ENCODE measurements around the gene HEPH.
"Not testable (repeated sequence)": the region's sequence is repeated elsewhere in the genome, so short reads cannot be mapped to it uniquely, and the experiment has no call there.

Gene HEPH

DNA sequence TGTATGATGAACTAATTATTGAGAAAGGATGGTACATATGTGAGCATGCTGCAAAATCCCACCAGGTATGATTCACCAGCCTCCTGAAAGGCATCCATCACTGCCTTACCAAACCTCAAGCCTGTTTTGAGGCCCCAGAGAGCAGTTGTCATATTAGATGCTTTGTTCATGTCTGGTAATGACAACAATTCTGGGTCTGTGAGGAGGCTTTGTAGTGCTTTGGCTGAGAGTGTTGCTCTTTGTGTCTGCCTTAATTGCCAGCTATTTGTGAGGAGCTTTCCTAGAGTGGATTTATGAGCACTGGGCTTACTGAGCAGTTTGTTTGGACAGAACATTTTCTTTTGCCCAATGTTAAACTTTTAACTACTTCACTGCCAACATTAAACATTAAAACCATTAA is 69.2 kb downstream of the HEPH start:
- DNase-seq = no peak

DNA sequence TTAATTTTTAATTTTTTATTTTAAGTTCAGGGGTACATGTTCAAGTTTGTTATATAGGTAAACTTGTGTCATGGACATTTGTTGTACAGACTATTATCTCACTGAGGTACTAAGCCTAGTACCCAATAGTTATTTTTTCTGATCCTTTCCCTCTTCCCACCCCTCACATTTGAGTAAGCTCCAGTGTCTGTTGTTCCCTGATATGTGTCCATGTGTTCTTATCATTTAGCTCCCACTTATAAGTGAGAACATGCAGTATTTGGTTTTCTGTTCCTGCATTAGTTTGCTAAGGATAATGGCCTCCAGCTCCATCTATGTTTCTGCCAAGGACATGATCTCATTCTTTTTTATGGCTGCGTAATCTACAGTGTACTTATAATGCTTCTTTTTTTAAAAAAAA is 69.9 kb downstream of the HEPH start:
- DNase-seq = not testable (repeated sequence)

DNA sequence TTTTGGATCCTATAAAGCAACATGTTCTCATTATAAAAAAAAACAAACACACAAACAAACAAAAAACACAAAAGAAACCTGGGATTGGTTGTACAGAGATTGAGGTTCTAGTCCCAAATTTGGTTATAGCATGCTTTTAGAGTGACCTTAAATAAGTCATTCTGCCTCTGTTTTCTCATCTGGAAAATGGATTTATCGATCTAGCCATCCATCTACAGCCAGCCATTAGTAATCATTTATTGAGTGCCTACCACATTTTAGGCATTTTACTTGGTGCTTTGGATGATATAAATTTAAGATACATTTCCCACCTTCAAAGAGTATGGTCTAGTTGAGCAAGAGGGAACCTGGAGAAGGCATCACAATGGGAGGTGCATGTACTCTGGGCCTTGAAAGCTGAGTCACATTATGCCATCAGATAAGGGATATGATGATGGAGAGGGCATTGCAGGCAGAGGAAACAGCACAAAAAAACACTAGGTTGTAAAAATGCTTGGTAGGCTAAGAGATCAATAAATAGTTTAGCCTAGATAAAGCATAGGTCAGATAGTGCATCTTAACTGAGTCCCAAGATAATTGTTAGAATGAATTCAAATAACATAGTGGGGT is 91.4 kb downstream of the HEPH start:
- DNase-seq = no peak

DNA sequence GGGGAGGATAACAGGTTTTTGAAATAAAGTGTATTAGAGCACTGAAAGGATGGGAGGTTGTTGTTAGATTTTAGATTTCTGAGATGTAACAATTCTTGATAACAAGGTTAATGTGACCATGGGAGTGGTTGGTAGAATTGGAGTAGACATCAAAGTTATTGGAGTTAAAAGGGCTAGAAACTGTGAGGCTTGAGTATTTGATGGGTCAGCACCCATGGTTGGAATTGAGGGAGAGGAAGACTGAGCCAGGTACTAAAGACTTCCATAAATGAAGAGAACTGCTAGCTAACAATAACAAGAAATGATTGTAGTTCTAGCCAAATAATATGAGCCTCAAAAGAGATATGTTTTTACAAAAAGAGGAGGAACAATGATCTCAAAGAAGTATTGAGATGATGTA is 98.8 kb downstream of the HEPH start:
- DNase-seq = no peak

Measured in activated CD4-positive, alpha-beta T cell treated with anti-CD3 and anti-CD28 coated beads for 48 hours (primary cell).